ENCODE measurements around the gene AIFM3. TPM values are rescaled to one million over a fixed set of nuclear protein-coding genes. Genes with fewer than 3 reads are reported as not detected.

The AIFM3 gene
- total and polyA plus RNA-seq, 2 of the 13 experiments (the other 11 are each of a cell fraction or from before 2014, with no cell fraction given) = 9.0 to 15.3 TPM

DNA sequence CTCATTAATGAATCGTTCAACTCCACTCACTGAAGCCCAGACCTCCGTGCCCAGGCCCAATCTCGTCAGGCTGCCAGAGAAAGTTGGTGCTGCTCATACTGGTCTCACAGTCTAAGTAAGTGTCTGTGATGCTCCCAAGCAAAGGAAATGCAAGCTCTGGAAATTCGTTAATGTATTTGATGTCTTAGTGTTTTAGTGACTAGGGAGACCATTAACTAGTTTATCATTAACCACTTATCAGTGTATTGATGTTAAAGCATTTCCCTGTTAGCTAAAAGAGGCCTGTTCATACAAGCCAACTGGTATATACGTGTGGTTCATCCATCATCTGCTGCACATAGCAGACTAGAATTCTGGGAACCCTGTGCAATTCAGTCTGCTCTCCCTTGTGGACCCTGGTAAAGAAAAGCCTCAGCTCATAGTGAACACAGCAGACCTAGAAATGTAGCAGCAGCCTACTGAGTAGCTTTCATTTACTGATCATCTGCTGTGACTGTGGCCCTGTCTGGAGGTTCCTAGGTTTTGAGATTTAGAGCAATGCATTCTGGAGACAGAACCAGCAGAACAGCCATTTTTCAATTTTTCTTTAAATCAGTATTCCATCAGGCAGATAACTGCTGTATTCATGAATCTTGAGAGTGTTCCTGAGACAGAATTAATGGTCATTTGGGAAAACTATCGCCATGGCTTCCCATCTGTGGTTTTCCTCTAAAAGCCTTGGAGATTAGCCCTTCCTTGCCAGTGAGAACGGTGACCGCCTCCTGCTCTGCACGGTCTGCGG, 15.7 kb upstream of the AIFM3 start (continued):
- TF ChIP-seq, protein P1, sequence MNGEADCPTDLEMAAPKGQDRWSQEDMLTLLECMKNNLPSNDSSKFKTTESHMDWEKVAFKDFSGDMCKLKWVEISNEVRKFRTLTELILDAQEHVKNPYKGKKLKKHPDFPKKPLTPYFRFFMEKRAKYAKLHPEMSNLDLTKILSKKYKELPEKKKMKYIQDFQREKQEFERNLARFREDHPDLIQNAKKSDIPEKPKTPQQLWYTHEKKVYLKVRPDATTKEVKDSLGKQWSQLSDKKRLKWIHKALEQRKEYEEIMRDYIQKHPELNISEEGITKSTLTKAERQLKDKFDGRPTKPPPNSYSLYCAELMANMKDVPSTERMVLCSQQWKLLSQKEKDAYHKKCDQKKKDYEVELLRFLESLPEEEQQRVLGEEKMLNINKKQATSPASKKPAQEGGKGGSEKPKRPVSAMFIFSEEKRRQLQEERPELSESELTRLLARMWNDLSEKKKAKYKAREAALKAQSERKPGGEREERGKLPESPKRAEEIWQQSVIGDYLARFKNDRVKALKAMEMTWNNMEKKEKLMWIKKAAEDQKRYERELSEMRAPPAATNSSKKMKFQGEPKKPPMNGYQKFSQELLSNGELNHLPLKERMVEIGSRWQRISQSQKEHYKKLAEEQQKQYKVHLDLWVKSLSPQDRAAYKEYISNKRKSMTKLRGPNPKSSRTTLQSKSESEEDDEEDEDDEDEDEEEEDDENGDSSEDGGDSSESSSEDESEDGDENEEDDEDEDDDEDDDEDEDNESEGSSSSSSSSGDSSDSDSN (CRISPR knock-in tag; IDR thresholded peaks at IDR 0.05) = peak; percentile 26; the same call in 1 of the 2 replicates
- TF ChIP-seq ZFP36L2 (CRISPR knock-in tag; IDR thresholded peaks at IDR 0.05) = no peak
- TF ChIP-seq, protein P2, sequence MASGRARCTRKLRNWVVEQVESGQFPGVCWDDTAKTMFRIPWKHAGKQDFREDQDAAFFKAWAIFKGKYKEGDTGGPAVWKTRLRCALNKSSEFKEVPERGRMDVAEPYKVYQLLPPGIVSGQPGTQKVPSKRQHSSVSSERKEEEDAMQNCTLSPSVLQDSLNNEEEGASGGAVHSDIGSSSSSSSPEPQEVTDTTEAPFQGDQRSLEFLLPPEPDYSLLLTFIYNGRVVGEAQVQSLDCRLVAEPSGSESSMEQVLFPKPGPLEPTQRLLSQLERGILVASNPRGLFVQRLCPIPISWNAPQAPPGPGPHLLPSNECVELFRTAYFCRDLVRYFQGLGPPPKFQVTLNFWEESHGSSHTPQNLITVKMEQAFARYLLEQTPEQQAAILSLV (CRISPR knock-in tag; IDR thresholded peaks at IDR 0.05; ENCODE audit: borderline replicate concordance) = no peak
- TF ChIP-seq ZSCAN20 (CRISPR knock-in tag; IDR thresholded peaks at IDR 0.05; ENCODE audit: borderline replicate concordance) = no peak
- TF ChIP-seq, protein P3, sequence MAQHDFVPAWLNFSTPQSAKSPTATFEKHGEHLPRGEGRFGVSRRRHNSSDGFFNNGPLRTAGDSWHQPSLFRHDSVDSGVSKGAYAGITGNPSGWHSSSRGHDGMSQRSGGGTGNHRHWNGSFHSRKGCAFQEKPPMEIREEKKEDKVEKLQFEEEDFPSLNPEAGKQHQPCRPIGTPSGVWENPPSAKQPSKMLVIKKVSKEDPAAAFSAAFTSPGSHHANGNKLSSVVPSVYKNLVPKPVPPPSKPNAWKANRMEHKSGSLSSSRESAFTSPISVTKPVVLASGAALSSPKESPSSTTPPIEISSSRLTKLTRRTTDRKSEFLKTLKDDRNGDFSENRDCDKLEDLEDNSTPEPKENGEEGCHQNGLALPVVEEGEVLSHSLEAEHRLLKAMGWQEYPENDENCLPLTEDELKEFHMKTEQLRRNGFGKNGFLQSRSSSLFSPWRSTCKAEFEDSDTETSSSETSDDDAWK (CRISPR knock-in tag; IDR thresholded peaks at IDR 0.05) = no peak
- no peak for TF ChIP-seq ARNTL (CRISPR knock-in tag; IDR thresholded peaks at IDR 0.05)
- no peak for TF ChIP-seq BORCS8-MEF2B (CRISPR knock-in tag; IDR thresholded peaks at IDR 0.05)
- TF ChIP-seq NR2C2 (CRISPR knock-in tag; IDR thresholded peaks at IDR 0.05; ENCODE audit: borderline replicate concordance) = no peak
- TF ChIP-seq, protein P4, sequence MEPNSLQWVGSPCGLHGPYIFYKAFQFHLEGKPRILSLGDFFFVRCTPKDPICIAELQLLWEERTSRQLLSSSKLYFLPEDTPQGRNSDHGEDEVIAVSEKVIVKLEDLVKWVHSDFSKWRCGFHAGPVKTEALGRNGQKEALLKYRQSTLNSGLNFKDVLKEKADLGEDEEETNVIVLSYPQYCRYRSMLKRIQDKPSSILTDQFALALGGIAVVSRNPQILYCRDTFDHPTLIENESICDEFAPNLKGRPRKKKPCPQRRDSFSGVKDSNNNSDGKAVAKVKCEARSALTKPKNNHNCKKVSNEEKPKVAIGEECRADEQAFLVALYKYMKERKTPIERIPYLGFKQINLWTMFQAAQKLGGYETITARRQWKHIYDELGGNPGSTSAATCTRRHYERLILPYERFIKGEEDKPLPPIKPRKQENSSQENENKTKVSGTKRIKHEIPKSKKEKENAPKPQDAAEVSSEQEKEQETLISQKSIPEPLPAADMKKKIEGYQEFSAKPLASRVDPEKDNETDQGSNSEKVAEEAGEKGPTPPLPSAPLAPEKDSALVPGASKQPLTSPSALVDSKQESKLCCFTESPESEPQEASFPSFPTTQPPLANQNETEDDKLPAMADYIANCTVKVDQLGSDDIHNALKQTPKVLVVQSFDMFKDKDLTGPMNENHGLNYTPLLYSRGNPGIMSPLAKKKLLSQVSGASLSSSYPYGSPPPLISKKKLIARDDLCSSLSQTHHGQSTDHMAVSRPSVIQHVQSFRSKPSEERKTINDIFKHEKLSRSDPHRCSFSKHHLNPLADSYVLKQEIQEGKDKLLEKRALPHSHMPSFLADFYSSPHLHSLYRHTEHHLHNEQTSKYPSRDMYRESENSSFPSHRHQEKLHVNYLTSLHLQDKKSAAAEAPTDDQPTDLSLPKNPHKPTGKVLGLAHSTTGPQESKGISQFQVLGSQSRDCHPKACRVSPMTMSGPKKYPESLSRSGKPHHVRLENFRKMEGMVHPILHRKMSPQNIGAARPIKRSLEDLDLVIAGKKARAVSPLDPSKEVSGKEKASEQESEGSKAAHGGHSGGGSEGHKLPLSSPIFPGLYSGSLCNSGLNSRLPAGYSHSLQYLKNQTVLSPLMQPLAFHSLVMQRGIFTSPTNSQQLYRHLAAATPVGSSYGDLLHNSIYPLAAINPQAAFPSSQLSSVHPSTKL (CRISPR knock-in tag; IDR thresholded peaks at IDR 0.05) = peak; percentile 38; the same call in 1 of the 2 replicates
- no peak for TF ChIP-seq KLF11 (CRISPR knock-in tag; IDR thresholded peaks at IDR 0.05)
- TF ChIP-seq SRSF1 (optimal IDR thresholded peaks at IDR 0.05; ENCODE audit: low read depth, low read length) = no peak
- TF ChIP-seq, protein P5, sequence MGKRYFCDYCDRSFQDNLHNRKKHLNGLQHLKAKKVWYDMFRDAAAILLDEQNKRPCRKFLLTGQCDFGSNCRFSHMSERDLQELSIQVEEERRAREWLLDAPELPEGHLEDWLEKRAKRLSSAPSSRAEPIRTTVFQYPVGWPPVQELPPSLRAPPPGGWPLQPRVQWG (CRISPR knock-in tag; IDR thresholded peaks at IDR 0.05; ENCODE audit: borderline replicate concordance, low read depth) = no peak
- TF ChIP-seq, protein P6, sequence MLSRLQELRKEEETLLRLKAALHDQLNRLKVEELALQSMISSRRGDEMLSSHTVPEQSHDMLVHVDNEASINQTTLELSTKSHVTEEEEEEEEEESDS (CRISPR knock-in tag; IDR thresholded peaks at IDR 0.05; ENCODE audit: borderline replicate concordance) = no peak
- TF ChIP-seq ZNF761 (CRISPR knock-in tag; conservative IDR thresholded peaks at IDR 0.05) = no peak; the same call in 1 of the 2 replicates
- TF ChIP-seq ZNF496 (CRISPR knock-in tag; IDR thresholded peaks at IDR 0.05; ENCODE audit: insufficient replicate concordance) = no peak
- TF ChIP-seq CBX5 (CRISPR knock-in tag; IDR thresholded peaks at IDR 0.05; ENCODE audit: borderline replicate concordance) = no peak
- TF ChIP-seq ZNF567 (CRISPR knock-in tag; IDR thresholded peaks at IDR 0.05; ENCODE audit: borderline replicate concordance) = 0 out of 2 replicates have a peak, but pooled peaks have one; percentile 30
- no peak for TF ChIP-seq ARNT (IDR thresholded peaks at IDR 0.05)
